Naive thymus-derived CD8-positive, alpha-beta T cell (primary cell): Measurements from ENCODE around the gene ARMC7. TPM values are rescaled to one million over a fixed set of nuclear protein-coding genes. Genes with fewer than 3 reads are reported as not detected.
A peak's percentile ranks its signal among the peaks of the same experiment; 100 is the strongest.

Experiments used
- ATAC-seq, 2 donors: fragments of 150-1000 bp; cut with Tn5 transposase in 1 of 2; sonication (Bioruptor Pico), chemical (Tn5 transposase) in 1 of 2; 1 replicate in 1 of 2; 2 replicates in 1 of 2; pipeline ENCODE4 v1.10.0; 2021; ENCODE audit warnings: mild to moderate bottlenecking in 2 of 2, moderate library complexity in 2 of 2
- POLR2A ChIA-PET: fragments of 350-600 bp; sonication (Branson Sonifier 250); formaldehyde crosslinking; loops from one replicate; lab custom pipeline; 2021; ENCODE audit warnings: antibody characterized with exemption; lab: Charles Lee
- DNase-seq, 10 donors: peaks; one replicate each; pipeline versions ENCODE4 v3.0.0 to v3.0.0-alpha.2; 2020 to 2022
- H3K27ac Mint-ChIP-seq, 10 donors: one replicate each; pipeline ENCODE4 v1.8.0; 2020 to 2022; ENCODE audit warnings: mild to moderate bottlenecking in 10 of 10, mixed read lengths in 10 of 10, moderate library complexity in 4 of 10, inconsistent platforms in 1 of 10
- H3K27me3 Mint-ChIP-seq, 5 donors: one replicate each; pipeline ENCODE4 v1.8.0; 2021 to 2022; ENCODE audit warnings: mixed read lengths in 5 of 5
- H3K36me3 Mint-ChIP-seq, 3 donors: one replicate each; pipeline ENCODE4 v1.8.0; 2020 to 2022; ENCODE audit warnings: mixed read lengths in 3 of 3, mild to moderate bottlenecking in 2 of 3, inconsistent platforms in 1 of 3
- H3K4me1 Mint-ChIP-seq, 4 donors: one replicate each; pipeline ENCODE4 v1.8.0; 2021 to 2022; ENCODE audit warnings: mixed read lengths in 4 of 4
- H3K4me3 Mint-ChIP-seq, 10 donors: one replicate each; pipeline ENCODE4 v1.8.0; 2020 to 2022; ENCODE audit warnings: mild to moderate bottlenecking in 10 of 10, mixed read lengths in 10 of 10, moderate library complexity in 6 of 10, inconsistent platforms in 1 of 10
- H3K9me3 Mint-ChIP-seq, 9 donors: one replicate each; pipeline ENCODE4 v1.8.0; 2020 to 2022; ENCODE audit warnings: mixed read lengths in 9 of 9, mild to moderate bottlenecking in 3 of 9, inconsistent platforms in 1 of 9, moderate library complexity in 1 of 9
- polyA plus RNA-seq, 3 donors: library from polyadenylated mRNA; unstranded; fragments of 300-500 nt; fragmentation: Illumina TruSeq; gene quantifications; one replicate each; pipeline ENCODE4 v1.2.3, GENCODE V29; 2021
- total RNA-seq, 8 experiments: library from RNA in 2 of 8; stranded (reverse) in 2 of 8; gene quantifications; one replicate each; pipeline ENCODE4 v1.2.3 and lab custom pipeline; 2021 to 2026

Gene ARMC7
- total and polyA plus RNA-seq, 5 experiments from 2014 or later = 2.7 to 16.7 (median 3.3) TPM

- Mint-ChIP-seq H3K27ac (peak overlapping the region in 1 of 10 donors; percentile 12), H3K36me3 (peaks cover 0 to 75% (median 10%) of the 10 kb centered on the region in 3 donors), H3K27me3 (no peaks in the 10 kb centered on the region), H3K4me3 (no peak overlapping the region), H3K4me1 (peaks cover 3 to 22% (median 11%) of the 10 kb centered on the region in 4 donors), H3K9me3 (no peaks in the 10 kb centered on the region)
- ATAC-seq (no peak), DNase-seq (no peak)
- POLR2A ChIA-PET = interaction anchor here (0.8 to 2.5 kb wide), 3 partner anchors 14 to 55 kb away, joined by 3 to 8 read pairs (median 7); partner anchors contain the start of genes JPT1 and NT5C
Measured at GRCh38 chr17:75168998-75169397, 59.2 kb downstream of the ARMC7 start.

GRCh38 chr17:75173526-75173925 is 63.8 kb downstream of the ARMC7 start:
- H3K36me3 Mint-ChIP-seq = peaks cover 0 to 76% (median 9%) of the 10 kb centered on the region in 3 donors
- no peaks in the 10 kb centered on the region for H3K9me3 Mint-ChIP-seq
- peak overlapping the region in 1 of 10 donors; percentile 30 for H3K4me3 Mint-ChIP-seq
- no peaks in the 10 kb centered on the region for H3K27me3 Mint-ChIP-seq
- peak overlapping the region in 5 of 10 donors; percentile 9 to 67 (median 54) for H3K27ac Mint-ChIP-seq
- POLR2A ChIA-PET = interaction anchor here (0.6 to 1.4 kb wide), 5 partner anchors 23 to 114 kb away, joined by 3 to 5 read pairs (median 3); no protein-coding TSS in a partner anchor
- no peak for DNase-seq
- peaks cover 4 to 37% (median 22%) of the 10 kb centered on the region in 4 donors for H3K4me1 Mint-ChIP-seq
- ATAC-seq = no peak

DNA sequence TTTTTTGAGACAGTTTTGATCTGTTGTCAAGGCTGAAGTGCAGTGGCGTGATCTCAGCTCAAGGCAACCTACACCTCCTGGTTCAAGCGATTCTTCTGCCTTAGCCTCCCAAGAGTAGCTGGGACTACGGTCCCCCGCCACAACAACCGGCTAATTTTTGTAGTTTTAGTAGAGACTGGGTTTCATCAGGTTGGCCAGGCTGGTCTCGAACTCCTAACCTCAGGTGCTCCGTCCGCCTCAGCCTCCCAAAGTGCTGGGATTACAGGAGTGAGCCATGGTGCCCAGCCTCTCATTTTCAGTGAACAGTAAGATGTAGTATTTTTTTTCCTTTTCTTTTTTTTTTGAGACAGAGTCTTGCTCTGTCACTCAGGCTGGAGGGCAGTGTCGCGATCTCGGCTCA is 65.2 kb downstream of the ARMC7 start:
- Mint-ChIP-seq H3K9me3 (no peaks in the 10 kb centered on the region), H3K27me3 (no peaks in the 10 kb centered on the region), H3K4me1 (peaks cover 4 to 48% (median 30%) of the 10 kb centered on the region in 4 donors), H3K4me3 (no peak overlapping the region), H3K27ac (no peak overlapping the region), H3K36me3 (peaks cover 0 to 84% (median 9%) of the 10 kb centered on the region in 3 donors)
- POLR2A ChIA-PET = interaction anchor here (1.0 kb wide), 1 partner anchor 61 kb away, joined by 3 read pairs; no protein-coding TSS in a partner anchor
- ATAC-seq (no peak), DNase-seq (no peak)

- Mint-ChIP-seq H3K36me3 (peaks cover 0 to 88% (median 9%) of the 10 kb centered on the region in 3 donors), H3K27me3 (no peaks in the 10 kb centered on the region), H3K9me3 (no peaks in the 10 kb centered on the region), H3K4me3 (no peak overlapping the region), H3K27ac (peak overlapping the region in 1 of 10 donors; percentile 32), H3K4me1 (peaks cover 10 to 60% (median 40%) of the 10 kb centered on the region in 4 donors)
- POLR2A ChIA-PET = no interaction called here
- ATAC-seq (no peak), DNase-seq (no peak)
Measured at GRCh38 chr17:75176625-75177024, 66.9 kb downstream of the ARMC7 start.

DNA sequence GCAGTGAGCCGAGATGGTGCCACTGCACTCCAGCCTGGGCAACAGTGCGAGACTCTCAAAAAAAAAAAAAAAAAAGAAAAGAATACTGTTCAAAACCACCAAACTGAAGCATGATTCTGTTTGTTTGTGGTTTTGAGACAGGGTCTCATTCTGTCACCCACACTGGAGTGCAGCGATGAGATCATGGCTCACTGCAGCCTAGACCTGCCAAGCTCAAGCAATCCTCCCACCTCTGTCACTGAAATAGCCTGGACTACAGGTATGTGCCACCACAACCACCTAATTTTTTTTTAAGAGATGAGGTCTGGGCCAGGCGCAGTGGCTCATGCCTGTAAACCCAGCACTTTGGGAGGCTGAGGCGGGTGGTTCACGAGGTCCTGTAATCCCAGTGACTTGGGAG is 68.7 kb downstream of the ARMC7 start:
- no peaks in the 10 kb centered on the region for H3K27me3 Mint-ChIP-seq
- no peaks in the 10 kb centered on the region for H3K9me3 Mint-ChIP-seq
- H3K4me3 Mint-ChIP-seq = no peak overlapping the region
- peak overlapping the region in 1 of 10 donors; percentile 34 for H3K27ac Mint-ChIP-seq
- DNase-seq (no peak), ATAC-seq (no peak)
- POLR2A ChIA-PET = interaction anchor here (0.6 to 1.2 kb wide), 7 partner anchors 19 to 310 kb away, joined by 3 to 7 read pairs (median 4); partner anchors contain the start of gene ARMC7
- peaks cover 11 to 57% (median 37%) of the 10 kb centered on the region in 4 donors for H3K4me1 Mint-ChIP-seq
- H3K36me3 Mint-ChIP-seq = peaks cover 0 to 70% (median 4%) of the 10 kb centered on the region in 3 donors

Other genes with a start within 250 kb of the ARMC7 start
- gene FDXR, start 237.0 kb upstream of the ARMC7 start, total RNA-seq = 10 to 100 TPM; 10.7 to 12.7 TPM
- 1 to 10 TPM; 3.9 to 7.2 (median 4.2) TPM for gene FDXR, start 237.0 kb upstream of the ARMC7 start, polyA plus RNA-seq
- gene FADS6, start 216.3 kb upstream of the ARMC7 start, total RNA-seq = not detected
- not detected for gene FADS6, start 216.3 kb upstream of the ARMC7 start, polyA plus RNA-seq
- gene USH1G, start 186.7 kb upstream of the ARMC7 start, total RNA-seq = not detected
- not detected for gene USH1G, start 186.7 kb upstream of the ARMC7 start, polyA plus RNA-seq
- not detected for gene OTOP2, start 185.7 kb upstream of the ARMC7 start, total RNA-seq
- gene OTOP2, start 185.7 kb upstream of the ARMC7 start, polyA plus RNA-seq = not detected
- not detected for gene OTOP3, start 174.1 kb upstream of the ARMC7 start, total RNA-seq
- gene OTOP3, start 174.1 kb upstream of the ARMC7 start, polyA plus RNA-seq = not detected
- gene HID1, start 137.2 kb upstream of the ARMC7 start, total RNA-seq = 10 to 100 TPM in 1 of 2 experiments, 1 to 10 TPM in 1; 9.5 to 15.0 TPM
- 1 to 10 TPM; 4.2 to 6.9 (median 4.7) TPM for gene HID1, start 137.2 kb upstream of the ARMC7 start, polyA plus RNA-seq
- under 1 TPM; 0.10 to 0.11 TPM for gene CDR2L, start 122.3 kb upstream of the ARMC7 start, total RNA-seq
- not detected for gene CDR2L, start 122.3 kb upstream of the ARMC7 start, polyA plus RNA-seq
- 10 to 100 TPM; 23.9 to 29.4 TPM for gene MRPL58, start 97.3 kb upstream of the ARMC7 start, total RNA-seq
- 10 to 100 TPM; 44.9 to 58.1 (median 53.6) TPM for gene MRPL58, start 97.3 kb upstream of the ARMC7 start, polyA plus RNA-seq
- 100 to 1,000 TPM; 149 to 160 TPM for gene ATP5PD, start 63.0 kb upstream of the ARMC7 start, total RNA-seq
- 100 to 1,000 TPM; 406 to 455 (median 449) TPM for gene ATP5PD, start 63.0 kb upstream of the ARMC7 start, polyA plus RNA-seq
- 10 to 100 TPM; 25.0 to 28.6 TPM for gene KCTD2, start 62.7 kb upstream of the ARMC7 start, total RNA-seq
- 10 to 100 TPM in 1 of 3 donors, 1 to 10 TPM in 2; 6.8 to 10.9 (median 7.8) TPM for gene KCTD2, start 62.7 kb upstream of the ARMC7 start, polyA plus RNA-seq
- 10 to 100 TPM; 14.2 to 14.8 TPM for gene SLC16A5, start 22.0 kb upstream of the ARMC7 start, total RNA-seq
- 1 to 10 TPM; 1.4 to 4.1 (median 3.1) TPM for gene SLC16A5, start 22.0 kb upstream of the ARMC7 start, polyA plus RNA-seq
- gene NT5C, start 21.8 kb downstream of the ARMC7 start, total RNA-seq = 10 to 100 TPM; 52.8 to 66.6 TPM
- 10 to 100 TPM; 46.0 to 53.6 (median 50.6) TPM for gene NT5C, start 21.8 kb downstream of the ARMC7 start, polyA plus RNA-seq
- gene JPT1, start 44.5 kb downstream of the ARMC7 start, total RNA-seq = 10 to 100 TPM; 25.6 to 27.0 TPM
- gene JPT1, start 44.5 kb downstream of the ARMC7 start, polyA plus RNA-seq = 10 to 100 TPM; 68.6 to 76.6 (median 70.7) TPM
- 100 to 1,000 TPM; 250 to 255 TPM for gene SUMO2, start 73.0 kb downstream of the ARMC7 start, total RNA-seq
- gene SUMO2, start 73.0 kb downstream of the ARMC7 start, polyA plus RNA-seq = 100 to 1,000 TPM; 293 to 381 (median 325) TPM
- gene NUP85, start 95.7 kb downstream of the ARMC7 start, total RNA-seq = 100 to 1,000 TPM; 150 to 155 TPM
- gene NUP85, start 95.7 kb downstream of the ARMC7 start, polyA plus RNA-seq = 10 to 100 TPM; 17.3 to 39.4 (median 21.4) TPM
- gene GGA3, start 151.6 kb downstream of the ARMC7 start, total RNA-seq = 100 to 1,000 TPM; 105 to 107 TPM
- 10 to 100 TPM in 2 of 3 donors, 1 to 10 TPM in 1; 6.2 to 20.1 (median 14.7) TPM for gene GGA3, start 151.6 kb downstream of the ARMC7 start, polyA plus RNA-seq
- 10 to 100 TPM; 40.5 to 41.1 TPM for gene MRPS7, start 151.9 kb downstream of the ARMC7 start, total RNA-seq
- gene MRPS7, start 151.9 kb downstream of the ARMC7 start, polyA plus RNA-seq = 100 to 1,000 TPM; 113 to 132 (median 122) TPM
- gene MIF4GD, start 161.3 kb downstream of the ARMC7 start, total RNA-seq = 10 to 100 TPM; 37.3 to 39.4 TPM
- gene MIF4GD, start 161.3 kb downstream of the ARMC7 start, polyA plus RNA-seq = 10 to 100 TPM; 76.2 to 96.6 (median 90.5) TPM
- 10 to 100 TPM; 20.5 to 22.5 TPM for gene SLC25A19, start 179.5 kb downstream of the ARMC7 start, total RNA-seq
- 10 to 100 TPM; 11.2 to 15.4 (median 13.3) TPM for gene SLC25A19, start 179.5 kb downstream of the ARMC7 start, polyA plus RNA-seq